CD14-positive monocyte (primary cell): ENCODE measurements around the gene GRIK4. TPM values are rescaled to one million over a fixed set of nuclear protein-coding genes. Genes with fewer than 3 reads are reported as not detected.
A peak's percentile ranks its signal among the peaks of the same experiment; 100 is the strongest.

Source experiments
- DNase-seq, 3 donors: peaks; one replicate each; pipeline ENCODE4 v3.0.0-alpha.2; 2011 to 2022
- H2AFZ ChIP-seq: 2 replicates; pipeline ENCODE4 v1.6.0; 2012; ENCODE audit warnings: mild to moderate bottlenecking, low read depth, low read length, inconsistent platforms; ENCODE audit not compliant: insufficient read depth, poor library complexity, severe bottlenecking
- H3K27ac ChIP-seq, 2 donors: 1 replicate in 1 of 2; 2 replicates in 1 of 2; pipeline ENCODE4 v1.5.1; 2012 to 2013; ENCODE audit warnings: low read length in 2 of 2, control low read depth in 1 of 2, inconsistent platforms in 1 of 2, low read depth in 1 of 2, mild to moderate bottlenecking in 1 of 2
- H3K27me3 ChIP-seq, 2 donors: one replicate each; pipeline versions ENCODE4 v1.6.0 to v1.6.1; 2011 to 2013; ENCODE audit warnings: low read length in 2 of 2; ENCODE audit not compliant: control insufficient read depth in 2 of 2, insufficient read depth in 2 of 2
- H3K36me3 ChIP-seq, 2 donors: replicated peaks in 1 of 2; 1 replicate in 1 of 2; 2 replicates in 1 of 2; pipeline versions ENCODE4 v1.5.1 to v1.6.1; 2012 to 2013; ENCODE audit warnings: low read length in 2 of 2, control low read depth in 1 of 2, inconsistent platforms in 1 of 2, mild to moderate bottlenecking in 1 of 2; ENCODE audit not compliant: insufficient read depth in 2 of 2, control insufficient read depth in 1 of 2
- H3K4me1 ChIP-seq, 2 donors: 1 replicate in 1 of 2; 2 replicates in 1 of 2; pipeline versions ENCODE4 v1.5.1 to v1.6.1; 2012 to 2013; ENCODE audit warnings: low read length in 2 of 2, control low read depth in 1 of 2, inconsistent platforms in 1 of 2, mild to moderate bottlenecking in 1 of 2, moderate library complexity in 1 of 2; ENCODE audit not compliant: insufficient read depth in 2 of 2, control insufficient read depth in 1 of 2
- H3K4me2 ChIP-seq: replicated peaks from 2 replicates; pipeline ENCODE3; 2012; ENCODE audit warnings: low read length, moderate library complexity, mild to moderate bottlenecking; ENCODE audit not compliant: poor library complexity, severe bottlenecking; ENCODE audit errors: extremely low read depth
- H3K4me3 ChIP-seq, 3 experiments: fragments of 200-600 bp in 1 of 3; sonication (generic) in 1 of 3; replicated peaks in 1 of 3; 1 replicate in 2 of 3; 2 replicates in 1 of 3; pipeline ENCODE4 v1.5.1; 2011 to 2013; ENCODE audit warnings: low read length in 3 of 3, mild to moderate bottlenecking in 3 of 3, control low read depth in 2 of 3, low read depth in 2 of 3, inconsistent platforms in 1 of 3, moderate library complexity in 1 of 3
- H3K79me2 ChIP-seq: 2 replicates; pipeline ENCODE4 v1.6.0; 2012; ENCODE audit warnings: mild to moderate bottlenecking, control low read depth, inconsistent platforms, low read length, moderate library complexity; ENCODE audit not compliant: insufficient read depth
- H3K9ac ChIP-seq: 2 replicates; pipeline ENCODE4 v1.6.0; 2017; ENCODE audit warnings: low read length, mild to moderate bottlenecking; ENCODE audit not compliant: insufficient read depth, poor library complexity, severe bottlenecking
- H3K9me3 ChIP-seq, 2 donors: replicated peaks in 1 of 2; 1 replicate in 1 of 2; 2 replicates in 1 of 2; pipeline versions ENCODE4 v1.5.1 to v1.6.1; 2012 to 2013; ENCODE audit warnings: low read length in 2 of 2, control low read depth in 1 of 2; ENCODE audit not compliant: control insufficient read depth in 1 of 2, insufficient read depth in 1 of 2
- H4K20me1 ChIP-seq: 2 replicates; pipeline ENCODE4 v1.6.0; 2012; ENCODE audit warnings: mild to moderate bottlenecking, low read length, control low read depth, moderate library complexity; ENCODE audit not compliant: insufficient read depth
- H3K27ac Mint-ChIP-seq, 7 donors: one replicate each; pipeline ENCODE4 v1.8.0; 2020; ENCODE audit warnings: mild to moderate bottlenecking in 7 of 7, mixed read lengths in 7 of 7, moderate library complexity in 6 of 7, inconsistent platforms in 2 of 7
- H3K27me3 Mint-ChIP-seq, 3 donors: one replicate each; pipeline ENCODE4 v1.8.0; 2021 to 2022; ENCODE audit warnings: low read depth in 3 of 3, mild to moderate bottlenecking in 3 of 3, mixed read lengths in 3 of 3, moderate library complexity in 3 of 3, inconsistent platforms in 1 of 3
- H3K36me3 Mint-ChIP-seq, 2 donors: one replicate each; pipeline ENCODE4 v1.8.0; 2020; ENCODE audit warnings: mixed read lengths in 2 of 2, inconsistent platforms in 1 of 2, mild to moderate bottlenecking in 1 of 2
- H3K4me1 Mint-ChIP-seq: one replicate; pipeline ENCODE4 v1.8.0; 2020; ENCODE audit warnings: mild to moderate bottlenecking, mixed read lengths
- H3K4me3 Mint-ChIP-seq, 2 donors: one replicate each; pipeline ENCODE4 v1.8.0; 2020; ENCODE audit warnings: mild to moderate bottlenecking in 2 of 2, mixed read lengths in 2 of 2, moderate library complexity in 1 of 2
- H3K9me3 Mint-ChIP-seq, 7 donors: one replicate each; pipeline ENCODE4 v1.8.0; 2020 to 2022; ENCODE audit warnings: mixed read lengths in 7 of 7, mild to moderate bottlenecking in 6 of 7, moderate library complexity in 6 of 7, inconsistent platforms in 2 of 7
- WGBS: methylation state at CpG from one replicate; pipeline ENCODE4 v1.1.5; 2013; ENCODE audit warnings: missing lambda C conversion rate; ENCODE audit not compliant: insufficient coverage; 5-methylcytosine and 5-hydroxymethylcytosine counted together
- intact Hi-C, 2 donors: fragments of 100-400 bp; cut with micrococcal nuclease; formaldehyde crosslinking; loops; one replicate each; pipeline versions ENCODE4 v1.15.0 to v1.15.1; 2023
- polyA plus RNA-seq, 3 donors: library from polyadenylated mRNA; depleted of rRNA in 1 of 3; unstranded in 2 of 3; stranded (reverse) in 1 of 3; fragments of 300-500 nt in 2 of 3; fragments of >200 nt in 1 of 3; fragmentation: Illumina TruSeq in 2 of 3; gene quantifications; 1 replicate in 2 of 3; 2 replicates in 1 of 3; pipeline ENCODE4 v1.2.3, GENCODE V29; 2012 to 2021
- TF ChIP-seq, protein P1 (sequence below): fragments of 200-600 bp; IDR thresholded peaks from one replicate; pipeline ENCODE4 v1.8.0; 2022; ENCODE audit warnings: antibody characterized with exemption, mild to moderate bottlenecking

GRIK4 gene
- polyA plus RNA-seq, 3 donors, result not detected

DNA sequence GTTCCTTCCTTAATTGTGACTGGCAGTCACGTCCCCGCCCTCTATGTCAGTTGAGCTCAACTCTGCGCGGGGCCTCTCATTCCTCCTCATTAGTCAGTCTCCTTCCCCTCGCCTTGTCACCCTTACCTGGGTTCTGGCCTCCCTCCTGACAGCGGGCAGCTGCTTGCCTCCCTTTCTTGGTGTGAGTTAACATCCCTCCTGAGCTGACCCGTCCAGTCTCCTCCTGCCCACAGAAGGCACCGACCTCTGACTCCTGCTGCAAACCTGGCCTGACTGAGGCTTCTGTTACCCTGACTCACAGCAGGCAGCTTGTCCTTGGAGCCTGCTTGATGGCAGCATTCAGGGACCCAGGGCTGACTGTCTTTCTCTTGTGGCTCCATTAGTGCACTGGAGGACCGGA is 45.2 kb downstream of the GRIK4 start:
- no peak overlapping the region for H3K4me3 Mint-ChIP-seq
- intact Hi-C loops, result no loop called here
- no peak overlapping the region for H3K4me2 ChIP-seq
- H3K36me3 ChIP-seq, result no peaks in the 10 kb centered on the region
- TF ChIP-seq, protein P1, sequence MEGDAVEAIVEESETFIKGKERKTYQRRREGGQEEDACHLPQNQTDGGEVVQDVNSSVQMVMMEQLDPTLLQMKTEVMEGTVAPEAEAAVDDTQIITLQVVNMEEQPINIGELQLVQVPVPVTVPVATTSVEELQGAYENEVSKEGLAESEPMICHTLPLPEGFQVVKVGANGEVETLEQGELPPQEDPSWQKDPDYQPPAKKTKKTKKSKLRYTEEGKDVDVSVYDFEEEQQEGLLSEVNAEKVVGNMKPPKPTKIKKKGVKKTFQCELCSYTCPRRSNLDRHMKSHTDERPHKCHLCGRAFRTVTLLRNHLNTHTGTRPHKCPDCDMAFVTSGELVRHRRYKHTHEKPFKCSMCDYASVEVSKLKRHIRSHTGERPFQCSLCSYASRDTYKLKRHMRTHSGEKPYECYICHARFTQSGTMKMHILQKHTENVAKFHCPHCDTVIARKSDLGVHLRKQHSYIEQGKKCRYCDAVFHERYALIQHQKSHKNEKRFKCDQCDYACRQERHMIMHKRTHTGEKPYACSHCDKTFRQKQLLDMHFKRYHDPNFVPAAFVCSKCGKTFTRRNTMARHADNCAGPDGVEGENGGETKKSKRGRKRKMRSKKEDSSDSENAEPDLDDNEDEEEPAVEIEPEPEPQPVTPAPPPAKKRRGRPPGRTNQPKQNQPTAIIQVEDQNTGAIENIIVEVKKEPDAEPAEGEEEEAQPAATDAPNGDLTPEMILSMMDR, result no peak
- H3K9me3 Mint-ChIP-seq, result no peaks in the 10 kb centered on the region
- H4K20me1 ChIP-seq, result no peaks in the 10 kb centered on the region
- 72% methylated on average over 9 of the region's 9 CpGs for WGBS
- H3K4me1 ChIP-seq, result no peaks in the 10 kb centered on the region
- H3K36me3 Mint-ChIP-seq, result no peaks in the 10 kb centered on the region
- no peak overlapping the region for H3K4me3 ChIP-seq
- DNase-seq, result no peak
- H3K27ac ChIP-seq, result no peak overlapping the region
- H2AFZ ChIP-seq, result no peak overlapping the region
- H3K27me3 Mint-ChIP-seq, result peaks cover 6 to 24% (median 12%) of the 10 kb centered on the region in 3 donors
- H3K9ac ChIP-seq, result no peak overlapping the region
- no peaks in the 10 kb centered on the region for H3K4me1 Mint-ChIP-seq
- peaks cover 0 to 2% of the 10 kb centered on the region in 2 donors for H3K27me3 ChIP-seq
- H3K9me3 ChIP-seq, result no peaks in the 10 kb centered on the region
- no peaks in the 10 kb centered on the region for H3K79me2 ChIP-seq
- H3K27ac Mint-ChIP-seq, result peak overlapping the region in 1 of 7 donors; percentile 68

DNA sequence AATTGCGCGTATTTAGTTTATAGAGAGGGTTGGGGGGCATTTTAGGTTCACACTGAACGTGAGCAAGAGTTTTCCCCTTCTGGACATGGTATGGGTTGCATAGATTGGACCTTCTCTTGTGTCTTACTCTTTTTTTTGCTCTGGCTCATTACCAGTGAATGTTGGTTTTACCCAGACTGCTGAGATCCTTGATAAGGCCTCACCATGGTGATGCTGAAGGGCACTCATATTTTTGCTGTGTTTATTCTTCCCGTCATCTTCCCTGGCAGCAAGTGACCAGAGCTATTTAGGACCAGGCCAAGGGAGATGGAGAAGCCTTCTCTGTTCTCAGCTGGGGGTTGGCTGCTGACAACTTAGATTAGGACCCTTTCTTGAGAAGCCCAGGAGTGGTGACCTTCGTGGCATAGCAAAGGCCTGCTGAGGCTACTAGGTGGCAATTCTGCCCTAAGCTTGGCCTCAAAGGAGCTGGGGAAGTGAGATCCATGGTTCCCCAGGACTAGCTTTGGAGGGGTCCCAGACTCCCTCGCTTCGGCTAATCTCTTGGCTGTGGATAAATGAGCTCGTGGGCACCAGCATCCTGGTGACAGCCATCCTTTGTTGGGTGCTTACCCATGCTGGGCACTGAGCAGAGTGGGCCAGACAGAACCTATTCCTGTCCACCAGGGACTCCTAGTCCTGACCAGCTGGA is 47.3 kb downstream of the GRIK4 start:
- Histone ChIP-seq H3K4me3 (no peak overlapping the region), H3K4me2 (no peak overlapping the region), H2AFZ (no peak overlapping the region), H4K20me1 (no peaks in the 10 kb centered on the region), H3K36me3 (no peaks in the 10 kb centered on the region), H3K27ac (no peak overlapping the region), H3K79me2 (no peaks in the 10 kb centered on the region), H3K27me3 (peaks cover 10 to 18% of the 10 kb centered on the region in 2 donors), H3K4me1 (no peaks in the 10 kb centered on the region), H3K9ac (no peak overlapping the region), H3K9me3 (no peaks in the 10 kb centered on the region)
- DNase-seq, result no peak
- TF ChIP-seq, protein P1, result no peak
- H3K4me3 Mint-ChIP-seq, result no peak overlapping the region
- H3K9me3 Mint-ChIP-seq, result peaks cover 0 to 3% (median 0%) of the 10 kb centered on the region in 7 donors
- peaks cover 23 to 35% (median 27%) of the 10 kb centered on the region in 3 donors for H3K27me3 Mint-ChIP-seq
- no peaks in the 10 kb centered on the region for H3K36me3 Mint-ChIP-seq
- intact Hi-C loops, result no loop called here
- peak overlapping the region in 1 of 7 donors; percentile 8 for H3K27ac Mint-ChIP-seq
- WGBS, result 97% methylated on average over 4 of the region's 8 CpGs
- H3K4me1 Mint-ChIP-seq, result no peaks in the 10 kb centered on the region
